Measurements from ENCODE around the gene WDR75. TPM values are rescaled to one million over a fixed set of nuclear protein-coding genes. Genes with fewer than 3 reads are reported as not detected.

The WDR75 gene
- polyA plus RNA-seq, 3 donors = 42.9 to 55.8 (median 55.4) TPM

DNA sequence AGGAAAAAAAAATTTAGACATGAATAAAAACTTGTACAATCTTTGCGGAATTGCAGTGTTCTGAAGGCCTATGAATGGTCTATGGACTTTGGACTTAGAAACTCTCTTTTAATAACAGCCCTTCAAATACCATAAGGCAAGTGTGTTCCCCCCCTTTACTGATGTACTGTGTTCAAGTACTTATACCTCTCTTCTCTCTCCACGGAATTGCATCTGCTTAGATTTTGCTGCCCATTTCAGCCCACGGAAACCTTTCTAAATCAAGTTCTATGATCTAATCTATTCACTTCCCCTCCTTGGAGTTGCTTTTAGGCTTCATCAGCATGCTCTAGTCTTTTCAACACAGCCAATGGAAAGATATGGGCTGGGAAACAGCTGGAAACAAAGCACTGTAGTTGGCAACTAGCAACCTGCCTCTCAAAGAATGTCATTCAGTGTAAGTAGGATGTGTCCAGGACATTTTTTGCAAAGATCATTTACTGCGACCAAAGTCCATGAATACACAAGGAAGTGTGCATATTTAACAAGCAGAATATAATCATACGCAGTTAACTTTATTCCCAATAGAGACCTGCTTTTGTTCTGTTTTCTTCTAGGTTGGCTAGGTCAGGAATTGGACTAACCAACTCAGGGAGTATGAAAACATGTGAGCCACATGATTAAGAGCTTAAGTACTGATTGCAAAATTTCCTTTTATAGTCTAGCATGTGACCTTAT lies 81.3 kb downstream of the WDR75 start:
- no peak for DNase-seq

DNA sequence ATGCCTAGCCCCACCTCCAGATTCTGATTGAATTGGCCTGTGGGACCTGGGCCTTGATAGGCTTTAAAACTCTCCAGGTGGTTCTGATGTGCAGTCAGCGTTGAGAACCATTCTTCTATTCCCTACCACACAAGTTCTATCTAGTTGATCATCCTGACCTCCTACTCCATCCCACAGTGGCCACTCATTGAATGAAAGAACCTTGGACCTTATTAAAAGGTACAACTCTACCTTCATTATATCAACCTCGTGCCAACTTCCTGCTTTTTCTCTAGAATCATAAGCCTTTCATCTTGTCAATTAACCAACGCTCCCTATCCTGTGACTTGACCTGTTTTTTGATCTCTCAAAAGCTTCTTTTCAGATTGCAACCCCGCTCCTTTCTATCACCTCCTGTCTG lies 83.5 kb downstream of the WDR75 start:
- no peak for DNase-seq

Other genes starting within 250 kb of the WDR75 start
- 100 to 1,000 TPM; 112 to 125 (median 121) TPM for gene SLC40A1, start 139.3 kb downstream of the WDR75 start, polyA plus RNA-seq (ENCODE audit: insufficient read length in 3 of 3)
- gene ASNSD1, start 220.0 kb downstream of the WDR75 start, polyA plus RNA-seq (ENCODE audit: insufficient read length in 3 of 3) = 10 to 100 TPM; 53.6 to 55.0 (median 53.7) TPM
- 10 to 100 TPM in 2 of 3 donors, 1 to 10 TPM in 1; 6.2 to 15.8 (median 13.8) TPM for gene ANKAR, start 233.2 kb downstream of the WDR75 start, polyA plus RNA-seq (ENCODE audit: insufficient read length in 3 of 3)